GM12864 (cell line): ENCODE measurements around the gene LMCD1.

Source experiments
- DNase-seq: peaks from one replicate; pipeline ENCODE4 v3.0.0-alpha.2; 2011; ENCODE audit warnings: low read depth
- H3K4me3 ChIP-seq: 2 replicates; pipeline ENCODE4 v1.5.1; 2011; ENCODE audit warnings: mild to moderate bottlenecking, low read depth, low read length, control low read depth
- CTCF ChIP-seq: IDR thresholded peaks from 2 replicates; pipeline ENCODE4 v1.5.1; 2011; ENCODE audit warnings: low read depth, mild to moderate bottlenecking, moderate library complexity, low read length, control low read depth, inconsistent platforms; ENCODE audit errors: missing control alignments

The LMCD1 gene

GRCh38 chr3:8607234-8608040 is 105.8 kb downstream of the LMCD1 start:
- H3K4me3 ChIP-seq = no peak overlapping the region
- TF ChIP-seq CTCF = peak; percentile 41
- no peak for DNase-seq

- no peak for DNase-seq
- H3K4me3 ChIP-seq = no peak overlapping the region
- no peak for TF ChIP-seq CTCF
Observed at GRCh38 chr3:8608041-8608790, 106.6 kb downstream of the LMCD1 start.

GRCh38 chr3:8608791-8609467 is 107.3 kb downstream of the LMCD1 start:
- TF ChIP-seq CTCF = no peak

GRCh38 chr3:8610951-8611350 is 109.3 kb downstream of the LMCD1 start:
- no peak for TF ChIP-seq CTCF
- H3K4me3 ChIP-seq = no peak overlapping the region
- DNase-seq = no peak

More at GRCh38 chr3:8608791-8609467, 107.3 kb downstream of the LMCD1 start:
- H3K4me3 ChIP-seq = no peak overlapping the region
- no peak for DNase-seq

GRCh38 chr3:8617921-8618320 is 116.3 kb downstream of the LMCD1 start:
- no peak for TF ChIP-seq CTCF
- H3K4me3 ChIP-seq = no peak overlapping the region
- no peak for DNase-seq

GRCh38 chr3:8618950-8619349 is 117.3 kb downstream of the LMCD1 start:
- no peak for DNase-seq
- TF ChIP-seq CTCF = no peak

More at GRCh38 chr3:8618950-8619349, 117.3 kb downstream of the LMCD1 start:
- H3K4me3 ChIP-seq = no peak overlapping the region
